ENCODE results near the gene FGF16.
"Not testable (repeated sequence)": the region's sequence is repeated elsewhere in the genome, so short reads cannot be mapped to it uniquely, and the experiment has no call there.

FGF16 gene

GRCh38 chrX:77446908-77447652 is at the start of gene FGF16:
TSS of gene FGF16 (plus strand) at chrX:77447389. CDS start at chrX:77447675, 286 bp downstream.
- no peak for DNase-seq

- DNase-seq: no peak
Observed at GRCh38 chrX:77398330-77398954, 48.7 kb upstream of the FGF16 start.

- DNase-seq: no peak
Observed at GRCh38 chrX:77404419-77404818, 42.8 kb upstream of the FGF16 start.

- not testable (repeated sequence) for DNase-seq
Observed at GRCh38 chrX:77407821-77408220, 39.4 kb upstream of the FGF16 start.

- no peak for DNase-seq
Observed at GRCh38 chrX:77412631-77413030, 34.6 kb upstream of the FGF16 start.

DNA sequence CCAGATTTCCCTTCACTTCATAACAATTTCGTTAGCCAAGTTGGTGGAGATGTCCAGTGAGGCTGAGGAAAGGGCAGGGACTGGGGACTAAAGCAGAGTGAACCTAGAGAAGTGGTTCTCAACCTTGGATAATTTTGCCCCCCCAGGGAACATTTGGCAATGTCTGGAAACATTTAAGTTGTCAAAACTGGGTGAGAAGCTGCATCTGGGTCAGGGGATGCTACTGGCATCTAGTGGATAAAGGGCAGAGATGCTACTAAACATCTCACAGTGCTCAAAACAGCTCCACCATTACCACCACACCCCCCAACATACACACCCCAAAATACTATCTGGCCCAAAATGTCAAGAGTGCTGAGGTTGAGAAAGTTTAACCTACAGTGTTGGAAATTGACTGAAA is 32.0 kb upstream of the FGF16 start:
- no peak for DNase-seq

- DNase-seq: no peak
Observed at GRCh38 chrX:77415882-77416281, 31.3 kb upstream of the FGF16 start.

GRCh38 chrX:77422891-77423648 is 24.1 kb upstream of the FGF16 start:
- no peak for DNase-seq

DNA sequence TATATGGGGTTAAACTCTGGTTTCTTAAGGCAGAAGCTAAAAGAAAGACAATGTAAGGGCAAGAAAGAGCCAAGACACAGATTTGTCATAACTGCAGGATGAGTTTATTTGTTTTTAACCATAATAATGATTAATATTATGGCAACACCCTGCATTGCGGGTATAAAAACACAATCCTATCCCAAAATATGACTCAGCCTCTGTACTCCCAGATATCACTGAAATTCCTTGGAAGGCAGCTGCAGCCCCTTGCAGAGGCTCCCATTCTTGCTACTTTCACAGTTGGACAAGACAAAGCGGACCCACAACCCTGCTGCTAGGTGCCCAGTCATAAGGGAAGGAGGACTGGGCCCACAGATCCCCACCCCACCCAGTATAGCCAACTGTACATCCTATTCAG is 20.4 kb upstream of the FGF16 start:
- no peak for DNase-seq

DNA sequence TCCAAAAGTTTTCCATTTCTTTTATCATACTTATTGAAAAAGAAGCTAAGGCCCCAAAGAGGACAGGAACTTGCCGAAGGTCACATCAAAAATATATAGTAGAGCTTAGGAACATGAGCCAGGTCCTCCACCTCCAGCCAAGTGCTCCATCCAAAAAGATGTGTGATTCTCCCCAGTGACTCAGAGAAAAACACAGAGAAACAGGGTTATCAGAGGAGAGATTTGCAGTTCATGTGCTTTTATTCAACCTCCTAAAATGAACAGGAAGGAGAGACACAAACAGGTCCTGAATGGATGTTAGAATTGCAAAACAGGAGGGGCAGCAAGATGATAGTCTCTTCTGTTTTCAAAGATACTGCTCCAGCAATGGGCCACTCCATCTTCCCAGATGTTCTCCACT is 19.6 kb upstream of the FGF16 start:
- no peak for DNase-seq

GRCh38 chrX:77428551-77428950 is 18.6 kb upstream of the FGF16 start:
- DNase-seq: no peak

GRCh38 chrX:77431227-77431626 is 16.0 kb upstream of the FGF16 start:
- no peak for DNase-seq

GRCh38 chrX:77433001-77433400 is 14.2 kb upstream of the FGF16 start:
- DNase-seq: no peak

DNA sequence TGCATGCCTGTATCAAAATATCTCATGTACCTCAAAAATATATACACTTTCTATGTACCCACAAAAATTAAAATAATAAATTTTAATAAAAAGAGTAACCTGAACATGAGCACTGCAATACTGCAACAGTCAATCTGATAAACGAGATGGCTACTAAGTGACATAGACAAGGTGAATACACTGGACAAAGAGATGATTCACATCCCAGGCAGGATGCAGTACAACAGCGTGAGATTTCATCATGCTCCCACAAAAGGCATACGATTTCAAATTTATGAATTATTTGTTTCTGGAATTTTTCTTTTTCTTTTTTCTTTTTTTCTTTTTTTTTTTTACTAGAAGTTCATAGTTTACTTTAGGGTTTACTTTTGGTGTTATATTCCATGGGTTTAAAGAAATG is 12.2 kb upstream of the FGF16 start:
- DNase-seq: no peak

GRCh38 chrX:77436271-77436670 is 10.9 kb upstream of the FGF16 start:
- DNase-seq: no peak

GRCh38 chrX:77436682-77437081 is 10.5 kb upstream of the FGF16 start:
- DNase-seq: no peak

- DNase-seq: no peak
Observed at GRCh38 chrX:77440330-77440729, 6.9 kb upstream of the FGF16 start.

DNA sequence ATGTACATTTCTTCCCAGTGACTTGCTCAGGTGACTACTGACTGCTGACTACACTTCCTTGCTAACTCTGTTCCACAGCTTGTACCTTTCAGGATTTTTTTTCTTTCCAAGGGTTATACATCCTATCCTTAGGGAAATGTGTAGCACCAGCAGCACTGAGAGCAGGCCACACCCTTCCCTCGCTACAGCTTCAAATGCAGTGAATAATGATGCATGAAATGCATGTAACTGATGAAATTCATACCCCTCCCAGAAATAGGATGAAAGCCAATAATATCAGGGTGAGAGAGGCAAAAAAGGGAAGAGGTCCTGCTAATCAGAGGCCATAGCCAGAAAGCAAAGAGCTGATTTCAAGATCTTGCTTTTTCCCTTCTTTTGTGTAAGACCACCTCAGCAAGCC is 6.2 kb upstream of the FGF16 start:
- no peak for DNase-seq

DNA sequence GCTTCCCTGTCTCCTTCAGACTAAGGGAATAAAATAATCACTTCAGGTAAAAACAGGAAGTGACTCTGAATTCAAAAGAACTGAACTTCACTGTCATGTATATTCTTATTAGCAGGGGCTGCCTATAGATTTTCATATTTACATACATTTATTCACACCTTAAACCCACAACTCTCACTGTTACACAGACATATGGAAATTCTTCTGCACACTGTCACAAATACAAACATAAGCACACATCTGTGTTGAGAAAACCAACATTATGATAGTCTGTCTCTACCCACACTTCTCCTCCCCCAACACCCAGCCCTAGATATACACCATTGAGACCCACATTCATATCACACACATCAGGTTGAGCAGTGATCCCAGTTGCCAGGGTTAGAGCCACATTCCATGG is 5.7 kb upstream of the FGF16 start:
- no peak for DNase-seq

- no peak for DNase-seq
Observed at GRCh38 chrX:77442728-77443127, 4.5 kb upstream of the FGF16 start.

- no peak for DNase-seq
Observed at GRCh38 chrX:77444075-77444474, 3.1 kb upstream of the FGF16 start.

DNA sequence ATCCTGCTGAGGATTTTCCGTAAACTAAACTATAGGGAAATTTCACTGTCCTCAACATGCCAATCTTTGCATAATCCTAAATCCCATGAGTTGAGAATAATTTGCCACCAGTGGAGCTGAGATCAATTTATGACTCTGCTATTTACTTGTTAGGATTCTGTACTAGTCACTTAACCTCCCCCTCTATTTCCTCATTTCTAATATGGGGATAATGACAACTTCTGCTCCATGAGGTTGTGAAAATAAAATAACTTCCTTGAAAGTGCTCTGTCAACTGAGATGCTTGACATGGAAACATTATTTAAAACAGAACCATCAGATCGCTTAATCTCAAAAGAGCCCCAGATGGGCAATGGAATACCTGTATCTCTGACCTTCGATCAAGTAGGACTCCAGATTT is 2.6 kb upstream of the FGF16 start:
- DNase-seq: no peak

DNA sequence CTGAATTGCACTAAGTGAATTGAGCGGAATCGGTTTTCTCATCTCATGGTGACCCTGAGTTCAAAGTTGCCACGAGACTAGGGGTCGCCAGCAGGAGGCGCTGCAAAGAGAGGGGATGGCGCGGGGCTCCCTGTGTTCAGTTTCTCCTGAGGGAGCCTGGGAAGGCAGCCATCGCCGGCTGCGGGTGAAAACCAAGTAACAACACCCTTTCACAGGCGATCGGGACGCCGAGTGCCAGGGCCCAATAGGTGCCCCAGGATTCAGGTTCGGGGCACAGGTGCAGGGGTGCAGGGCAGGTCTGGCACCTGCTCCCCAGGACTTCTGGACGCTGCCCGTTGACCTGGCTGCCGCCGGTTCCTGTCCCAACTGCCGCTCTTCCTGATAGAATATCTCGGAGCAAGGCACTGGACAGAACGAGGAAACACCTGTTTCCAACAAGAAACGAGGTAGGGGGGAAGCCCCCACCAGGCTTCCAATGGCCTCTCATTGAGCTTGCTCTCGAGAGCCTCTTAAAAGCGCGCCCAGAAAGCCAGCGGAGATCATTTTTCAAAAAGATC is 1.1 kb upstream of the FGF16 start:
- DNase-seq: no peak
